ENCODE measurements around the gene NOVA1.

NOVA1 gene

GRCh38 chr14:26522967-26523366 is 74.9 kb downstream of the NOVA1 start:
- no peaks in the 10 kb centered on the region for H3K27me3 ChIP-seq (ENCODE audit: control insufficient read depth, low read length)
- no peaks in the 10 kb centered on the region for H3K36me3 ChIP-seq (ENCODE audit: control insufficient read depth, low read length)
- no peak overlapping the region for H3K27ac ChIP-seq (ENCODE audit: low read depth, low read length)
- H4K20me1 ChIP-seq (ENCODE audit: control insufficient read depth, insufficient read depth, low read depth, low read length) = no peaks in the 10 kb centered on the region
- H3K4me3 ChIP-seq (ENCODE audit: low read length) = no peak overlapping the region
- H3K4me1 ChIP-seq (ENCODE audit: control insufficient read depth, low read length) = no peaks in the 10 kb centered on the region
- H3K4me2 ChIP-seq (ENCODE audit: low read length) = no peak overlapping the region
- no peaks in the 10 kb centered on the region for H3F3A ChIP-seq (ENCODE audit: control insufficient read depth, insufficient read depth)
- no peaks in the 10 kb centered on the region for H3K79me2 ChIP-seq (ENCODE audit: control insufficient read depth, low read length)
- H3K9me2 ChIP-seq (replicated peaks; ENCODE audit: control insufficient read depth, low read length) = no peaks in the 10 kb centered on the region
- H3K9me3 ChIP-seq (ENCODE audit: control insufficient read depth, insufficient read depth, low read length) = peaks cover 4% of the 10 kb centered on the region; the same call in 1 of the 2 replicates
- TF ChIP-seq, protein P1, sequence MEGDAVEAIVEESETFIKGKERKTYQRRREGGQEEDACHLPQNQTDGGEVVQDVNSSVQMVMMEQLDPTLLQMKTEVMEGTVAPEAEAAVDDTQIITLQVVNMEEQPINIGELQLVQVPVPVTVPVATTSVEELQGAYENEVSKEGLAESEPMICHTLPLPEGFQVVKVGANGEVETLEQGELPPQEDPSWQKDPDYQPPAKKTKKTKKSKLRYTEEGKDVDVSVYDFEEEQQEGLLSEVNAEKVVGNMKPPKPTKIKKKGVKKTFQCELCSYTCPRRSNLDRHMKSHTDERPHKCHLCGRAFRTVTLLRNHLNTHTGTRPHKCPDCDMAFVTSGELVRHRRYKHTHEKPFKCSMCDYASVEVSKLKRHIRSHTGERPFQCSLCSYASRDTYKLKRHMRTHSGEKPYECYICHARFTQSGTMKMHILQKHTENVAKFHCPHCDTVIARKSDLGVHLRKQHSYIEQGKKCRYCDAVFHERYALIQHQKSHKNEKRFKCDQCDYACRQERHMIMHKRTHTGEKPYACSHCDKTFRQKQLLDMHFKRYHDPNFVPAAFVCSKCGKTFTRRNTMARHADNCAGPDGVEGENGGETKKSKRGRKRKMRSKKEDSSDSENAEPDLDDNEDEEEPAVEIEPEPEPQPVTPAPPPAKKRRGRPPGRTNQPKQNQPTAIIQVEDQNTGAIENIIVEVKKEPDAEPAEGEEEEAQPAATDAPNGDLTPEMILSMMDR (IDR thresholded peaks at IDR 0.05; ENCODE audit: low read depth, low read length, poor library complexity, severe bottlenecking) = no peak
- no peak for TF ChIP-seq EZH2phosphoT487 (IDR thresholded peaks at IDR 0.05; ENCODE audit: borderline replicate concordance, low read length)

GRCh38 chr14:26517771-26518170 is 80.1 kb downstream of the NOVA1 start:
- no peaks in the 10 kb centered on the region for H3F3A ChIP-seq (ENCODE audit: control insufficient read depth, insufficient read depth)
- no peak overlapping the region for H3K4me2 ChIP-seq (ENCODE audit: low read length)
- H3K27me3 ChIP-seq (ENCODE audit: control insufficient read depth, low read length) = no peaks in the 10 kb centered on the region
- no peaks in the 10 kb centered on the region for H3K9me3 ChIP-seq (ENCODE audit: control insufficient read depth, insufficient read depth, low read length)
- TF ChIP-seq, protein P1 (IDR thresholded peaks at IDR 0.05; ENCODE audit: low read depth, low read length, poor library complexity, severe bottlenecking) = no peak
- TF ChIP-seq EZH2phosphoT487 (IDR thresholded peaks at IDR 0.05; ENCODE audit: borderline replicate concordance, low read length) = no peak
- H3K9me2 ChIP-seq (replicated peaks; ENCODE audit: control insufficient read depth, low read length) = no peaks in the 10 kb centered on the region
- no peaks in the 10 kb centered on the region for H3K4me1 ChIP-seq (ENCODE audit: control insufficient read depth, low read length)
- no peaks in the 10 kb centered on the region for H4K20me1 ChIP-seq (ENCODE audit: control insufficient read depth, insufficient read depth, low read depth, low read length)
- no peaks in the 10 kb centered on the region for H3K36me3 ChIP-seq (ENCODE audit: control insufficient read depth, low read length)
- no peaks in the 10 kb centered on the region for H3K79me2 ChIP-seq (ENCODE audit: control insufficient read depth, low read length)
- no peak overlapping the region for H3K4me3 ChIP-seq (ENCODE audit: low read length)
- no peak overlapping the region for H3K27ac ChIP-seq (ENCODE audit: low read depth, low read length)

GRCh38 chr14:26500028-26500427 is 97.8 kb downstream of the NOVA1 start:
- no peak overlapping the region for H3K4me3 ChIP-seq (ENCODE audit: low read length)
- no peaks in the 10 kb centered on the region for H3K27me3 ChIP-seq (ENCODE audit: control insufficient read depth, low read length)
- H4K20me1 ChIP-seq (ENCODE audit: control insufficient read depth, insufficient read depth, low read depth, low read length) = no peaks in the 10 kb centered on the region
- no peaks in the 10 kb centered on the region for H3K79me2 ChIP-seq (ENCODE audit: control insufficient read depth, low read length)
- H3K4me1 ChIP-seq (ENCODE audit: control insufficient read depth, low read length) = no peaks in the 10 kb centered on the region
- H3K27ac ChIP-seq (ENCODE audit: low read depth, low read length) = no peak overlapping the region
- H3F3A ChIP-seq (ENCODE audit: control insufficient read depth, insufficient read depth) = no peaks in the 10 kb centered on the region
- TF ChIP-seq, protein P1 (IDR thresholded peaks at IDR 0.05; ENCODE audit: low read depth, low read length, poor library complexity, severe bottlenecking) = no peak
- TF ChIP-seq EZH2phosphoT487 (IDR thresholded peaks at IDR 0.05; ENCODE audit: borderline replicate concordance, low read length) = no peak
- no peaks in the 10 kb centered on the region for H3K36me3 ChIP-seq (ENCODE audit: control insufficient read depth, low read length)
- no peak overlapping the region for H3K4me2 ChIP-seq (ENCODE audit: low read length)
- H3K9me3 ChIP-seq (ENCODE audit: control insufficient read depth, insufficient read depth, low read length) = no peaks in the 10 kb centered on the region
- no peaks in the 10 kb centered on the region for H3K9me2 ChIP-seq (replicated peaks; ENCODE audit: control insufficient read depth, low read length)

DNA sequence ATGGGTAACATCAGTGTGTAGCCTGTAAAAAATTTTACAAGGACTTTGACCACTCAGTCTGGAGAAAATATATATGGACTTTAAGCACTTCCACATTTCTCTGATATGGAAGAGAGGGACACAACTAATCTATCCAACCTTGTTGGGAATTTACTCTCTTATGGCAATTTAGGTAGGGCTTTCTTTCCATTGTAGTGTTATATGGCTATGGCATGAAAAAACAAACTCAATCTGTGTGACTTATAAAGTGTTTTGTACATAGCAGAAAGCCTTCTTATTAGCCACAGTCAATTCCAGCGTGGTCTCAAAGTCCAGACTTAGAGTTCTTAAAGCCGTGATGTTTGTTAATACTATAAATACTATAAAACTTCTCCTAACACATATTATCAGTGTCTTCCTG is 98.3 kb downstream of the NOVA1 start:
- H3K27ac ChIP-seq (ENCODE audit: low read depth, low read length) = no peak overlapping the region
- TF ChIP-seq EZH2phosphoT487 (IDR thresholded peaks at IDR 0.05; ENCODE audit: borderline replicate concordance, low read length) = no peak
- TF ChIP-seq, protein P1 (IDR thresholded peaks at IDR 0.05; ENCODE audit: low read depth, low read length, poor library complexity, severe bottlenecking) = no peak

More for the DNA sequence above, 98.3 kb downstream of the NOVA1 start:
- no peaks in the 10 kb centered on the region for H3K79me2 ChIP-seq (ENCODE audit: control insufficient read depth, low read length)
- H3K36me3 ChIP-seq (ENCODE audit: control insufficient read depth, low read length) = no peaks in the 10 kb centered on the region
- no peaks in the 10 kb centered on the region for H3K27me3 ChIP-seq (ENCODE audit: control insufficient read depth, low read length)
- no peaks in the 10 kb centered on the region for H3F3A ChIP-seq (ENCODE audit: control insufficient read depth, insufficient read depth)
- H4K20me1 ChIP-seq (ENCODE audit: control insufficient read depth, insufficient read depth, low read depth, low read length) = no peaks in the 10 kb centered on the region
- no peak overlapping the region for H3K4me2 ChIP-seq (ENCODE audit: low read length)
- no peaks in the 10 kb centered on the region for H3K9me3 ChIP-seq (ENCODE audit: control insufficient read depth, insufficient read depth, low read length)
- no peaks in the 10 kb centered on the region for H3K4me1 ChIP-seq (ENCODE audit: control insufficient read depth, low read length)
- no peaks in the 10 kb centered on the region for H3K9me2 ChIP-seq (replicated peaks; ENCODE audit: control insufficient read depth, low read length)
- no peak overlapping the region for H3K4me3 ChIP-seq (ENCODE audit: low read length)
